Erythroblast (primary cell): Measurements from ENCODE around the gene DPP10.

ENCODE experiments used
- GATA1 ChIP-seq: IDR thresholded peaks from 2 replicates; pipeline ENCODE4 v1.6.1; 2011; ENCODE audit warnings: low read depth, mild to moderate bottlenecking, control low read depth, low read length, moderate library complexity
- POLR2A ChIP-seq: IDR thresholded peaks from 2 replicates; pipeline ENCODE4 v1.6.1; 2011; ENCODE audit warnings: mild to moderate bottlenecking, low read length

DNA sequence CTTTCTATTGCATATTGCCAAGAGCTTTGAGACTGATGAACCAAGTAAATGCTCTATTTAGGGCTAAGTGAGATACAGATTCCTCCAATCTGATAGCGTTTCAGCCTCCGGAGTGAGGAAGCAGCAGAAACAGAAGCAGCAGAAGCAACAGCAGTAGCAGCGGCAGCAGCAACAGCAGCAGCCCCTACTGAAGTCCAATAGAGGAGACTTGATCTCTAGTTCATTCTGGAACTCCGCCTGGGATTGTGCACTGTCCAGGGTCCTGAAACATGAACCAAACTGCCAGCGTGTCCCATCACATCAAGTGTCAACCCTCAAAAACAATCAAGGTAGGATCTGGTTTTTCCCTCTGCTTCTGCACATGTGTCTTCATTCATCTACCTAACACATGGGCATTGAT lies at the start of gene DPP10:
- TF ChIP-seq POLR2A, result no peak
- no peak for TF ChIP-seq GATA1
